NCI-H82 (cell line): ENCODE data around the gene FRMD6.
"Not testable (repeated sequence)": the region's sequence is repeated elsewhere in the genome, so short reads cannot be mapped to it uniquely, and the experiment has no call there.

ENCODE experiments used
- DNase-seq: peaks from one replicate; lab custom pipeline; 2025; lab: John Stamatoyannopoulos, UW

Gene FRMD6

GRCh38 chr14:51725061-51725460, 73.4 kb downstream of the FRMD6 start:
- DNase-seq: no peak

DNA sequence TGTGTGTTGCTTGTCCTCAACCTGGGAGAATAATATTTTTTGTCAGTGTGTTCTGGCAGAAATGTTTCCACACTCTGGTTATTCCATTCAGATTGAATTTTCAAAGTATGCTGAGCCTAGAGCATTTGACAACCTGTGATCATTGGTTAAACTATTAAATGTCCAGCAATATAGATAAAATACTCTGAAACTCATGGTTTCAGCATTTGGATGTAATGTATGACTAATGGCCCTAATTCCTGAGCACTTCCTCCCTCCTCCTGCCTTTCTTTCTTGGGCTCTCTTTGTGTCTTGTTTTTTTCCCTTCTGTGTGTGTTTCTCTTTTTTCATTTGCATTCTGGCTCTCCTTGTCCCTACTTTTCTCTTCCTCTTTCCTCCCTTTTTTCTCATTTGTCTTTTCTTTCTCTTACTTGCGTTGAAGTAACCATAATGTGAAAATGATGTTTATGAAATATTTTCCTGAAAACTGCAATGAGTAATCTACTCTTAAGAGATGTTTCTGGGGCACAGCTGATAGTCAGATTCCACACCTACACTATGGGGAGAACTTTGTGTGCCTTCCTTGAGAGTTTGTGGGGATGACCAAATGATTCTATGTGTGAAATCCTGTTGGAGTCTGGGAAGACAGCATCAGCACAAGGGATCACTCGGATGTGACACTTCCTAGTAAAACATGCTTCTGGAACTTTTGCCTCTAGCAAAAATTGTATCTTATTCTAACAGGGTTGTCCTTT, 74.6 kb downstream of the FRMD6 start:
- no peak for DNase-seq

- DNase-seq: no peak
These were observed 75.8 kb downstream of the FRMD6 start for GRCh38 chr14:51727526-51727925.

DNA sequence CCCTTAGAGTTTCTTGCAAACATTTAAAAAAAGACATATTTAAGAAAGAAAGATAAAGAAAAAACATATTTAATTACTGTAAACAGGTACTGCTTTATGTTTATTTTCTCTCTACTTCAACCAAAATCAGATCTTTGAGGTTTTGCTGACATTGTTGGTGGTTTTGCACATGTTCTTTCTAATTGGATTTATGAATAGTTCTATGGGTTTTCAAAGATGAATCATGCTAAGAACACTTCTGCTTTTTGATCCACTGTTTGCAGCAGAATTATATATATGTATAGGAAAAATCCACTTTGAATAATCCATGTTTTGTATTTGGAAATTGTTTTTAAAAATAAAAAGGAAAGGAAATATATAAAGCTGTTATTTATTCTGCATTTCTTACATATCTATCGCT, 78.4 kb downstream of the FRMD6 start:
- DNase-seq: no peak

DNA sequence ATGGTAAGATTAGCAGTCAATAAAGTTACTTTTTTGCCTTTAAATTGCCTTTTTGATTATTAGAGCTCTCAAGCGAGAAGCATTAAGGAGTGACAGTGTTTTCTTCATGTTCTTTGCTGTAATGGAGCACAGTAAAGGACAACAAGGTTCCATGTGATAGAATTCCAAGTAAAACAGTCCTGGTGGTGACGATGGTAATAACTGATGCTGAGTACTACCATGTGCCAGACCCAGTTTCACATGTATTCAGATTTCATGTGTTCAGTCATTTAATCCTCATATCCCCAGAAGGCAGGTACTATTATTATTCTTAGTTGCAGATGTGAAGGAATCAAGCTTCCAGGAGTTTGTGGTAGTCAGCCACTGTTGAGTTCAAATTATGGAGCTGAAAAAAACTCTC, 79.0 kb downstream of the FRMD6 start:
- DNase-seq: no peak

- no peak for DNase-seq
These were observed 80.9 kb downstream of the FRMD6 start for GRCh38 chr14:51732494-51733112.

DNA sequence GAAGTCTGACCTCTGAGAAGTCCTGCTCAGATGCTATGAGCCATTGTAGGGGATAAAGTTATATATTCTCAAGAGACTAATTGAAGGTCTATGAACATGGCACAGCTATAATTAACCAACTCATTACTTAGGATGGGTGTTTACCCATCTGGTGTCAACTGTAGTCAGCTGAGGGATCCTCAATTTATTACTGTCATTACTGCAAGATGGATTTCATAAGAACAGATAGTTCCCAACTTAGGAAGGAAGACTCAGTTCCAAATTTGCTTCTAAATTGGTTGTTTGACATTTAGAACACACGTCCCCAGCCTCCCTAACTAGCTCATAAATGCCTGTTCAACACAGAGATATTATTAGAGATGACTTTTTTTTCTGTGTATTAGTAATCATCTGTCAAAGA, 81.4 kb downstream of the FRMD6 start:
- no peak for DNase-seq

GRCh38 chr14:51735851-51736250, 84.1 kb downstream of the FRMD6 start:
- no peak for DNase-seq

- peak; percentile 37 for DNase-seq
These were observed 87.0 kb downstream of the FRMD6 start for GRCh38 chr14:51738754-51739153.

GRCh38 chr14:51743588-51744000, 91.9 kb downstream of the FRMD6 start:
- DNase-seq: no peak

GRCh38 chr14:51744372-51745130, 92.8 kb downstream of the FRMD6 start:
- DNase-seq: no peak

- not testable (repeated sequence) for DNase-seq
These were observed 95.1 kb downstream of the FRMD6 start for GRCh38 chr14:51746823-51747222.

GRCh38 chr14:51750542-51750941, 98.8 kb downstream of the FRMD6 start:
- peak; percentile 1 for DNase-seq

DNA sequence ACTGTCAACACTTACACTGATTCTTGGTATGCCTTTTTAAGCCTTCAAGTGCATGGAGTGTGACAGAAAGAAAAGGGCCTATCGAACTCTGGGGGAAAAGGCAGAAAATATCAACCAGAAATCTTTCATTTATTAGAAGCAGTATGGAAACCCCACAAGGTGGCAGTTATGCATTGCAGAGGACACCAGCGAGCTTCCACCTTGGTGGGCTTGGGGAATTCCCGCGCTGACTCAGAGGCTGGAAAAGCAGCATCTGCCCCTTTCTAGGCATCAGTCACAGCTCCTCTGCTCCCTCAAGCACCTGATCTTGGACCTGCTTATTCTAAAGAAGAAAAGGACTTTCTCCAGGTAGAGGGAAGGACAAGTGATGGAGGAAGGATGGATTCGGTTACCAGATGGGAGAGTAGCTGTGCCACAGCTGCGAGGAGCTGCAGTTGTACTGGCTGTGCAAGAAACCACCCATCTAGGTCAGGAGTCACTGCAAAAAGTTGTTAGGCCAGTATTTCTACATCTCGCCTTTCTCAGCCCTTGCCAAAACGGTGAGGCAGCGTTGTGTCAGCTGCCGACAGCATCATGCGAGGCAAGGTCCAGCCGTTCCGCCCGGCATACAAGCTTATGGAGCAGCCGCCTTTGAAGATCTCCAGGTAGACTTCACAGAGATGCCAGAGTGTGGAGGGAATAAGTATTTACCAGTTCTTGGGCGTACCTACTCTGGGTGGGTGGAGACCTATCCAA, 100.1 kb downstream of the FRMD6 start:
- DNase-seq: not testable (repeated sequence)

GRCh38 chr14:51757756-51758155, 106.0 kb downstream of the FRMD6 start:
- DNase-seq: not testable (repeated sequence)

- DNase-seq: no peak
These were observed 108.2 kb downstream of the FRMD6 start for GRCh38 chr14:51759950-51760349.

DNA sequence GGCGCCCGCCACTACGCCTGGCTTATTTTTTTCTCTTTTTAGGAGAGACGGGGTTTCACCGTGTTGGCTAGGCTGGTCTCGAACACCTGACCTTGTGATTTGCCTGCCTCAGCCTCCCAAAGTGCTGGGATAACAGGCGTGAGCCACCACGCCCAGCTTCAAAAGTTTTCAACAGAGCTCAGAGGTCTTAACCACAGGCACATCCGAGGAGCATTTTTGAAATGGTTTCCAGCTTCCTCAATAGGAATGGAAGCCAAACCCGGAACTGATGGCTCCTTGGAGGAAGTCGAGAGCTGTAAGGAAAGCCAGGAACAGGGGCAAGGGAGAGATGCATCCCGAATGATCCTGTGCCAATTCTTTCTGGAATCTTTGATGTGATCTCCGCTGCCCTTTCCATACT, 114.0 kb downstream of the FRMD6 start:
- not testable (repeated sequence) for DNase-seq

DNA sequence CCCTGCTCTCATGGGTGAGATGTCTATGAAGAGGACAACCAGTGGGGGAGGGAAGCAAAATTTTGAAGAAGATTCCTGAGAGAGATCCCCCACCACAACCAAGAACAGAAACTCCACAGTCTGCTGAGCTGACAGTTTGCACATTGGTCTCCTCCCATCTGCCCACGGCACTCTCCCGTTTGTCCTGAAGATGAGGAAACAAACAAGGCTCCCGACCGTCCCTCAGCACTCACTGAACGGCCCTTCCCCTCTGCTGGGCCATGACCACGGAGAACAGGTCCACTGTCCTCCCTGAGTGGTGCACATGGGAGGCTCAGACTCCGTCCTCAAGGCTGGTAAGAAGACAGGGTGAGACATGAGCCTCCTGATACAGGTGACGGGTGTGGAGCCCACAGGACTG, 114.9 kb downstream of the FRMD6 start:
- DNase-seq: not testable (repeated sequence)

DNA sequence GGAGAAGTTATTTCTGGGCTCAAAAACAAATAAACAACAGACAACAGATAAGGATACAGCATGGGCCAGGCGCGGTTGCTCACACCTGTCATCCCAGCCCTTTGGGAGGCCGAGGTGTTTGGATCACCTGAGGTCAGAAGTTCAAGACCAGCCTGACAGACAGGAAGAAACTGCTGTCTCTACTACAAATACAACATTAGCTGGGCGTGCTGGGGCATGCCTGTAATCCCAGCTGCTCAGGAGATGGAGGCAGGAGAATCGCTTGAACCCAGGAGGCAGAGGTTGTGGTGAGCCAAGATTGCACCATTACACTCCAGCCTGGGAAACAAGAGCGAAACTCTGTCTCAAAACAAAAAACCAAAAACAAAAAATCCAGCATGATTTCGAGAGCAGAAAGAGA, 117.6 kb downstream of the FRMD6 start:
- DNase-seq: not testable (repeated sequence)

DNA sequence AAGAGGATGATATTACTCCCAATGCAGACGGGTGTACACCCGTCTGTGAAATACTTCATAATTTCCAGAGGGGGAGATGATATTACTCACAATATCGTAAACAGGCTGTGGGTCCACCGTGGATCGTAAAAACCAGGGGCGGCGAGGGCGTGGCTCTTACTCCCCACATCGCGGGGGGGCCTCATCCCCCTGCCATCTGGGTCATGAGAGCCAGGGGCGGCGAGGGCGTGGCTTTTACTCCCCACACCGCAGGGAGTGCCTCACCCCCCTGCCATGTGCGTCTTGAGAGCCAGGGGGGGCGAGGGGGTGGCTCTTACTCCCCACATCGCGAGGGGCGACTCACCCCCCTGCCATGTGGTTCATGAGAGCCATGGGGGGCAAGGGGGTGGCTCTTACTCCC, 122.5 kb downstream of the FRMD6 start:
- DNase-seq: peak; percentile 83

DNA sequence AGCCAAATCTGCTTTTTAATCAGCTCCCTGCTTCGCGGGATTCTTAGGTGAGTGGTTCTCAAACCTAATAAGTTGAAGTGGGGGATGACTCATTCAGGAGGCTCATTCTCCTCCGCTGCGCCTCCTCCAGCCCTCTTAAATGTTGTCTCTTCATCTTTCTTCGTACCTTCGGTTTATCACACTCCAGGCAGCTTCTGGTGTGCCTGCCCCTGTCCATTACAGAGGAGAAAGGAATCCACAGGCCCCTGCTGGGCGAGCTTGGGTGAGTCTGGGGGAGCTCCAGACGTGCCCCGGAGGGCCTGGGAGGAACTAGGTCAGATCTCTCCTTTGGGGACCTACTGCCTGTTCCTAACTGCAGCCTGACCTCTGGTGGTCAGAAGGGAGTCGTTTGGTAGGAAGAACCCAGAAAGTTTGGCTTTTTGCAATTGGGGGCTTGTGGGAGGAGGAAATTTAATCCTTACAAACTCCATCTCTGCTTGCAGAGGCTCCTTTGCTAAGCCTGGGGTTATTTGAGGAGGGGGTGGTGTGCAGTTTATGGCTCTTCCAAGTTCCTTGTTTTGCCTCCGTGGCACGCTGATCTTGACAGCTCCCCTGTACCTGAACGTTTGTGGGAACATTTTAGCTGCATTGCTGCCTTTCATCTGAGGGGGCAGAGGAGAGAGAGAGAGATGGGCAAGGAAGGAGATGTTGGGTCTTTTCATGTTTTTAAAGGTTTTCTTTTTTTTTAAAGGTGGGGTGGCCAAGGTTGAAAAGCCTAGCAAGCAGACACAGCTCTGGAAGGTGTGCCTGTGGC, 124.6 kb downstream of the FRMD6 start:
- peak; percentile 67 for DNase-seq
